DND-41 (cell line): ENCODE data around the gene MAP7D1.

Experiments used
- ATAC-seq: fragments of 200-7000 bp; cut with Tn5 transposase; 3 replicates; pipeline ENCODE4 v1.9.1; 2021; ENCODE audit warnings: low read depth; ENCODE audit not compliant: insufficient read depth
- DNase-seq: peaks from one replicate; pipeline ENCODE4 v3.0.0-alpha.2; 2020
- H2AFZ ChIP-seq: 2 replicates; pipeline ENCODE4 v1.6.0; 2012; ENCODE audit warnings: low read depth, low read length
- H3K27ac ChIP-seq: 2 replicates; pipeline ENCODE4 v1.5.1; 2012; ENCODE audit warnings: low read length, inconsistent platforms
- H3K27me3 ChIP-seq: fragments of 200-600 bp; sonication (generic); 2 replicates; pipeline ENCODE4 v1.6.0; 2012; ENCODE audit warnings: low read length, mild to moderate bottlenecking, inconsistent platforms; ENCODE audit not compliant: insufficient read depth, poor library complexity
- H3K36me3 ChIP-seq: 2 replicates; pipeline ENCODE4 v1.5.1; 2012; ENCODE audit warnings: low read length, inconsistent platforms; ENCODE audit not compliant: insufficient read depth
- H3K4me1 ChIP-seq: 2 replicates; pipeline ENCODE4 v1.5.1; 2012; ENCODE audit warnings: mild to moderate bottlenecking, low read length; ENCODE audit not compliant: insufficient read depth
- H3K4me2 ChIP-seq: 2 replicates; pipeline ENCODE4 v1.6.0; 2012; ENCODE audit warnings: mild to moderate bottlenecking, moderate library complexity, low read length, inconsistent platforms; ENCODE audit not compliant: insufficient read depth
- H3K4me3 ChIP-seq, 2 experiments: fragments of 200-600 bp in 1 of 2; shearing (Covaris generic) in 1 of 2; 2 replicates each; pipeline ENCODE4 v1.5.1; 2012 to 2016; ENCODE audit warnings: inconsistent platforms in 2 of 2, low read length in 2 of 2, mild to moderate bottlenecking in 2 of 2, low read depth in 1 of 2, moderate library complexity in 1 of 2
- H3K79me2 ChIP-seq: 2 replicates; pipeline ENCODE4 v1.6.0; 2012; ENCODE audit warnings: low read length, inconsistent platforms; ENCODE audit not compliant: insufficient read depth
- H3K9ac ChIP-seq: 2 replicates; pipeline ENCODE4 v1.6.0; 2012; ENCODE audit warnings: low read depth, mild to moderate bottlenecking, inconsistent platforms, low read length, moderate library complexity
- H3K9me3 ChIP-seq: 2 replicates; pipeline ENCODE4 v1.5.1; 2012; ENCODE audit warnings: low read length, moderate library complexity, mild to moderate bottlenecking, inconsistent platforms; ENCODE audit not compliant: insufficient read depth, severe bottlenecking
- H4K20me1 ChIP-seq: 2 replicates; pipeline ENCODE4 v1.6.0; 2012; ENCODE audit warnings: low read length; ENCODE audit not compliant: insufficient read depth
- CTCF ChIP-seq: IDR thresholded peaks from 2 replicates; pipeline ENCODE4 v1.5.1; 2012; ENCODE audit warnings: borderline replicate concordance, low read length, moderate library complexity, mild to moderate bottlenecking; ENCODE audit not compliant: poor library complexity, severe bottlenecking; ENCODE audit errors: extremely low read depth
- EZH2 ChIP-seq: IDR thresholded peaks from 3 replicates; pipeline ENCODE4 v1.6.1; 2012; ENCODE audit warnings: borderline replicate concordance, low read depth, mild to moderate bottlenecking, moderate library complexity, low read length, inconsistent platforms; ENCODE audit not compliant: severe bottlenecking

MAP7D1 gene

DNA sequence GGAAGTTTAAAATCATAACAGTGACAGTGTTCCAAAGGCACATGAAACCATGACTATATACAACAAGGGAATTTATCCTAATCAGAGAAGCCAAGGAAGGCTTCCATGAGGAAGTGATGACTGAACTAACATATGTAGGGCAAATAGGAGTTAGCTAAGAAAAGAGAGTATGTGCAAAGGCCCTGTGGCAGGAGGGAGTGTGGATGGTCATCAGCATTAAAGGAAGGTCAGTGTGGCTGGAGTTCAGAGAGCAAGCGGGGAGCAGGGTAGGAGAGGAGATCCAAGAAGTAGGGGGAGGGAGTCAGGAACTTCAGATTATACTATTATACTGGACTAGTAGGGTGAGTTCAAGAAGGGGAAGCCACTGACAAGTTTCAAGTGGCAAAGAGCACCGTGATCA, 8.4 kb downstream of the MAP7D1 start:
- H3K79me2 ChIP-seq = peaks cover 94% of the 10 kb centered on the region

DNA sequence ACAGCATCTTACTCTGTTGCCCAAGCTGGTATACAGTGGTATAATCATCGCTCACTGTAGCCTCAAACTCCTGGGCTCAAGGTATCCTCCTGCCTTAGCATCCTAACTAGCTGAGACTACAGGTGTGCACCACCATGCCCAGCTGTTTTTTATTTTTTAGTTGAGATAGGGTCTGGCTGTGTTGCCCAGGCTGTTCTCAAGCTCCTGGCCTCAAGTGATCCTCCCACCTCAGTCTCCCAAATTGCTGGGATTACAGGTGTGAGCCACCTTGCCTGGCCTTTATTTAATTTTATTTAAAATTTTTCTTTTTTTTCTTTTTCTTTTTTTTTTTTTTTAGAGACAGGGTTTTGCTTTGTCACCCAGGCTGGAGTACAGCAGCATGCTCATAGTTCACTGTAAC, 9.2 kb downstream of the MAP7D1 start:
- H3K79me2 ChIP-seq = peaks cover 93% of the 10 kb centered on the region

More for the DNA sequence above, 8.4 kb downstream of the MAP7D1 start:
- ATAC-seq = no peak
- peaks cover 44% of the 10 kb centered on the region for H4K20me1 ChIP-seq
- peaks cover 41% of the 10 kb centered on the region for H3K36me3 ChIP-seq
- H3K9me3 ChIP-seq = no peaks in the 10 kb centered on the region
- H3K9ac ChIP-seq = no peak overlapping the region
- no peaks in the 10 kb centered on the region for H3K27me3 ChIP-seq
- peaks cover 29% of the 10 kb centered on the region for H3K4me1 ChIP-seq
- no peak overlapping the region for H3K4me2 ChIP-seq
- no peak overlapping the region for H3K4me3 ChIP-seq
- H2AFZ ChIP-seq = no peak overlapping the region
- no peak for DNase-seq
- no peak overlapping the region for H3K27ac ChIP-seq
- TF ChIP-seq CTCF = no peak
- TF ChIP-seq EZH2 = no peak

GRCh38 chr1:36166136-36166535, 10.2 kb downstream of the MAP7D1 start:
- peaks cover 88% of the 10 kb centered on the region for H3K79me2 ChIP-seq
- no peak overlapping the region for H2AFZ ChIP-seq
- no peak for DNase-seq
- no peak overlapping the region for H3K4me3 ChIP-seq
- H3K4me1 ChIP-seq = peaks cover 11% of the 10 kb centered on the region
- peaks cover 52% of the 10 kb centered on the region for H4K20me1 ChIP-seq
- no peak overlapping the region for H3K4me2 ChIP-seq
- H3K36me3 ChIP-seq = peaks cover 46% of the 10 kb centered on the region
- no peak for TF ChIP-seq CTCF
- TF ChIP-seq EZH2 = no peak
- ATAC-seq = no peak
- H3K27ac ChIP-seq = no peak overlapping the region
- no peak overlapping the region for H3K9ac ChIP-seq
- no peaks in the 10 kb centered on the region for H3K9me3 ChIP-seq
- no peaks in the 10 kb centered on the region for H3K27me3 ChIP-seq

More for the DNA sequence above, 9.2 kb downstream of the MAP7D1 start:
- DNase-seq (no peak), ATAC-seq (no peak)
- H4K20me1 ChIP-seq = peaks cover 44% of the 10 kb centered on the region
- H3K4me3 ChIP-seq = no peak overlapping the region
- no peak overlapping the region for H2AFZ ChIP-seq
- no peaks in the 10 kb centered on the region for H3K9me3 ChIP-seq
- no peak overlapping the region for H3K9ac ChIP-seq
- H3K36me3 ChIP-seq = peaks cover 39% of the 10 kb centered on the region
- H3K4me2 ChIP-seq = no peak overlapping the region
- TF ChIP-seq CTCF (no peak), EZH2 (no peak)
- H3K4me1 ChIP-seq = peaks cover 21% of the 10 kb centered on the region
- H3K27ac ChIP-seq = no peak overlapping the region
- no peaks in the 10 kb centered on the region for H3K27me3 ChIP-seq
